ENCODE measurements around the gene TMEM26.

Gene TMEM26

GRCh38 chr10:61410353-61411070 lies 42.7 kb downstream of the TMEM26 start:
- TF ChIP-seq ZFX (IDR thresholded peaks at IDR 0.05) (no peak), CTCF (conservative IDR thresholded peaks at IDR 0.05) (no peak)
- no peak overlapping the region for H3K27ac ChIP-seq

GRCh38 chr10:61409157-61409556 lies 44.0 kb downstream of the TMEM26 start:
- TF ChIP-seq CTCF (conservative IDR thresholded peaks at IDR 0.05): no peak
- TF ChIP-seq ZFX (IDR thresholded peaks at IDR 0.05): no peak
- H3K27ac ChIP-seq: no peak overlapping the region

- no peak for TF ChIP-seq CTCF (conservative IDR thresholded peaks at IDR 0.05)
- TF ChIP-seq ZFX (IDR thresholded peaks at IDR 0.05): no peak
- H3K27ac ChIP-seq: no peak overlapping the region
These were observed 45.1 kb downstream of the TMEM26 start for GRCh38 chr10:61408105-61408504.

GRCh38 chr10:61406736-61407135 lies 46.4 kb downstream of the TMEM26 start:
- no peak overlapping the region for H3K27ac ChIP-seq
- TF ChIP-seq ZFX (IDR thresholded peaks at IDR 0.05): no peak
- TF ChIP-seq CTCF (conservative IDR thresholded peaks at IDR 0.05): no peak

- no peak overlapping the region for H3K27ac ChIP-seq
- no peak for TF ChIP-seq CTCF (conservative IDR thresholded peaks at IDR 0.05)
- no peak for TF ChIP-seq ZFX (IDR thresholded peaks at IDR 0.05)
These were observed 46.9 kb downstream of the TMEM26 start for GRCh38 chr10:61406242-61406641.

- TF ChIP-seq CTCF (conservative IDR thresholded peaks at IDR 0.05) (no peak), ZFX (IDR thresholded peaks at IDR 0.05) (no peak)
- no peak overlapping the region for H3K27ac ChIP-seq
These were observed 48.4 kb downstream of the TMEM26 start for GRCh38 chr10:61404751-61405150.

GRCh38 chr10:61400524-61400923 lies 52.7 kb downstream of the TMEM26 start:
- TF ChIP-seq CTCF (conservative IDR thresholded peaks at IDR 0.05) (no peak; the same call in 1 of the 2 replicates), ZFX (IDR thresholded peaks at IDR 0.05) (no peak)
- no peak overlapping the region for H3K27ac ChIP-seq
